H9 (cell line): ENCODE data around the gene ZNF214. TPM values are rescaled to one million over a fixed set of nuclear protein-coding genes. Genes with fewer than 3 reads are reported as not detected.

Experiments
- DNase-seq: peaks from one replicate; pipeline ENCODE4 v3.0.0-alpha.2; 2017
- H2AFZ ChIP-seq: one replicate; pipeline ENCODE4 v1.6.1; 2013; ENCODE audit warnings: mild to moderate bottlenecking, low read length, control low read depth, moderate library complexity
- H2AK5ac ChIP-seq: 2 replicates; pipeline ENCODE4 v1.6.1; 2013; ENCODE audit warnings: low read length, control low read depth, mixed read lengths; ENCODE audit not compliant: insufficient read length
- H2BK120ac ChIP-seq: one replicate; pipeline ENCODE4 v1.6.1; 2013; ENCODE audit warnings: low read depth, mild to moderate bottlenecking, low read length, control low read depth, inconsistent platforms; ENCODE audit not compliant: poor library complexity, severe bottlenecking
- H2BK12ac ChIP-seq: 2 replicates; pipeline ENCODE4 v1.6.1; 2013; ENCODE audit warnings: low read length, control low read depth, mixed read lengths, low read depth; ENCODE audit not compliant: insufficient read length
- H2BK15ac ChIP-seq: 2 replicates; pipeline ENCODE4 v1.6.1; 2013; ENCODE audit warnings: low read depth, low read length, control low read depth
- H2BK20ac ChIP-seq: one replicate; pipeline ENCODE4 v1.6.1; 2013; ENCODE audit warnings: low read depth, mild to moderate bottlenecking, low read length, control low read depth, inconsistent platforms; ENCODE audit not compliant: poor library complexity, severe bottlenecking
- H2BK5ac ChIP-seq: 2 replicates; pipeline ENCODE4 v1.6.1; 2013; ENCODE audit warnings: low read length, control low read depth, mixed read lengths; ENCODE audit not compliant: insufficient read length
- H3K14ac ChIP-seq: 2 replicates; pipeline ENCODE4 v1.6.1; 2013; ENCODE audit warnings: low read length, control low read depth; ENCODE audit not compliant: insufficient read depth
- H3K18ac ChIP-seq: 2 replicates; pipeline ENCODE4 v1.6.1; 2013; ENCODE audit warnings: low read depth, mild to moderate bottlenecking, mixed read lengths, low read length, control low read depth; ENCODE audit not compliant: insufficient read length
- H3K23ac ChIP-seq: 2 replicates; pipeline ENCODE4 v1.6.1; 2013; ENCODE audit warnings: low read length, control low read depth, mixed read lengths, low read depth; ENCODE audit not compliant: insufficient read length
- H3K23me2 ChIP-seq: 2 replicates; pipeline ENCODE4 v1.6.1; 2013; ENCODE audit warnings: low read depth, mild to moderate bottlenecking, mixed read lengths, low read length, control low read depth; ENCODE audit not compliant: insufficient read length, poor library complexity, severe bottlenecking
- H3K27ac ChIP-seq: 2 replicates; pipeline ENCODE4 v1.5.1; 2013; ENCODE audit warnings: low read length, control low read depth, mixed read lengths, low read depth; ENCODE audit not compliant: insufficient read length
- H3K27me3 ChIP-seq: 2 replicates; pipeline ENCODE4 v1.6.1; 2013; ENCODE audit warnings: low read length, control low read depth, inconsistent platforms; ENCODE audit not compliant: insufficient read depth
- H3K4ac ChIP-seq: 2 replicates; pipeline ENCODE4 v1.6.1; 2013; ENCODE audit warnings: low read depth, mild to moderate bottlenecking, control low read depth, inconsistent platforms, low read length, moderate library complexity
- H3K4me1 ChIP-seq: 2 replicates; pipeline ENCODE4 v1.6.1; 2013; ENCODE audit warnings: low read length, control low read depth, inconsistent platforms; ENCODE audit not compliant: insufficient read depth
- H3K4me2 ChIP-seq: 2 replicates; pipeline ENCODE4 v1.6.1; 2013; ENCODE audit warnings: low read length, control low read depth, mixed read lengths; ENCODE audit not compliant: insufficient read length, insufficient read depth
- H3K56ac ChIP-seq: 2 replicates; pipeline ENCODE4 v1.6.1; 2013; ENCODE audit warnings: low read depth, mild to moderate bottlenecking, mixed read lengths, low read length, control low read depth; ENCODE audit not compliant: insufficient read length
- H3K79me1 ChIP-seq: 2 replicates; pipeline ENCODE4 v1.6.1; 2013; ENCODE audit warnings: low read depth, mild to moderate bottlenecking, moderate library complexity, low read length, control low read depth, inconsistent platforms; ENCODE audit not compliant: insufficient read depth, poor library complexity, severe bottlenecking
- H3K79me2 ChIP-seq: 2 replicates; pipeline ENCODE4 v1.6.1; 2013; ENCODE audit warnings: low read length, control low read depth, inconsistent platforms; ENCODE audit not compliant: insufficient read depth
- H3K9ac ChIP-seq: 2 replicates; pipeline ENCODE4 v1.6.1; 2013; ENCODE audit warnings: low read length, control low read depth, mixed read lengths; ENCODE audit not compliant: insufficient read length; ENCODE audit errors: extremely low read depth
- H3K9me3 ChIP-seq: one replicate; pipeline ENCODE4 v1.6.1; 2013; ENCODE audit warnings: low read depth, low read length, inconsistent platforms; ENCODE audit not compliant: control insufficient read depth
- H3T11ph ChIP-seq: one replicate; pipeline ENCODE4 v1.6.1; 2013; ENCODE audit warnings: mild to moderate bottlenecking, low read length, control low read depth, inconsistent platforms
- H4K20me1 ChIP-seq: one replicate; pipeline ENCODE4 v1.6.1; 2013; ENCODE audit not compliant: control insufficient read depth, insufficient read length, insufficient read depth
- H4K5ac ChIP-seq: 2 replicates; pipeline ENCODE4 v1.6.1; 2013; ENCODE audit warnings: low read depth, mild to moderate bottlenecking, mixed read lengths, low read length, control low read depth; ENCODE audit not compliant: insufficient read length
- H4K8ac ChIP-seq: replicated peaks from 2 replicates; pipeline ENCODE4 v1.6.1; 2013; ENCODE audit warnings: low read length, control low read depth, mixed read lengths, low read depth; ENCODE audit not compliant: insufficient read length
- H4K91ac ChIP-seq: 2 replicates; pipeline ENCODE4 v1.6.1; 2013; ENCODE audit warnings: low read depth, mild to moderate bottlenecking, moderate library complexity, mixed read lengths, low read length, control low read depth; ENCODE audit not compliant: insufficient read length
- H3K27ac Mint-ChIP-seq, 3 experiments: 2 replicates in 2 of 3; 3 replicates in 1 of 3; pipeline ENCODE4 v1.8.0; 2020 to 2021; ENCODE audit warnings: mixed read lengths in 3 of 3, mild to moderate bottlenecking in 1 of 3, moderate library complexity in 1 of 3
- H3K27me3 Mint-ChIP-seq: 2 replicates; pipeline ENCODE4 v1.8.0; 2021; ENCODE audit warnings: low read depth, mild to moderate bottlenecking, moderate library complexity, mixed read lengths
- H3K36me3 Mint-ChIP-seq, 3 experiments: 2 replicates in 2 of 3; 3 replicates in 1 of 3; pipeline ENCODE4 v1.8.0; 2020 to 2021; ENCODE audit warnings: low read depth in 3 of 3, mixed read lengths in 3 of 3; ENCODE audit not compliant: insufficient read depth in 1 of 3
- H3K4me1 Mint-ChIP-seq, 2 experiments: 2 replicates each; pipeline ENCODE4 v1.8.0; 2020; ENCODE audit warnings: mixed read lengths in 2 of 2
- H3K4me3 Mint-ChIP-seq, 2 experiments: 2 replicates in 1 of 2; 3 replicates in 1 of 2; pipeline ENCODE4 v1.8.0; 2020 to 2021; ENCODE audit warnings: mild to moderate bottlenecking in 2 of 2, mixed read lengths in 2 of 2, moderate library complexity in 1 of 2
- H3K9me3 Mint-ChIP-seq, 2 experiments: 2 replicates in 1 of 2; 3 replicates in 1 of 2; pipeline ENCODE4 v1.8.0; 2020; ENCODE audit warnings: mild to moderate bottlenecking in 2 of 2, mixed read lengths in 2 of 2, moderate library complexity in 1 of 2
- WGBS: extraction: QIAGEN DNeasy Blood & Tissue Kit; methylation state at CpG from one replicate; pipeline ENCODE4 v1.1.7; 2013; ENCODE audit warnings: missing lambda C conversion rate, low lambda C conversion rate, mixed read lengths; ENCODE audit not compliant: insufficient read length; ENCODE audit errors: extremely low coverage; 5-methylcytosine and 5-hydroxymethylcytosine counted together
- total RNA-seq: library from RNA; stranded (reverse); gene quantifications from 2 replicates; pipeline ENCODE4 v1.2.1, GENCODE V29; 2021
- TF ChIP-seq, protein P1 (sequence below): fragments of 200-600 bp; sonication (generic); conservative IDR thresholded peaks from 3 replicates; pipeline ENCODE4 v1.8.0; 2021; ENCODE audit warnings: antibody characterized with exemption, mild to moderate bottlenecking

ZNF214 gene
- total RNA-seq, 1 experiment from 2014 or later = 4.0 TPM

DNA sequence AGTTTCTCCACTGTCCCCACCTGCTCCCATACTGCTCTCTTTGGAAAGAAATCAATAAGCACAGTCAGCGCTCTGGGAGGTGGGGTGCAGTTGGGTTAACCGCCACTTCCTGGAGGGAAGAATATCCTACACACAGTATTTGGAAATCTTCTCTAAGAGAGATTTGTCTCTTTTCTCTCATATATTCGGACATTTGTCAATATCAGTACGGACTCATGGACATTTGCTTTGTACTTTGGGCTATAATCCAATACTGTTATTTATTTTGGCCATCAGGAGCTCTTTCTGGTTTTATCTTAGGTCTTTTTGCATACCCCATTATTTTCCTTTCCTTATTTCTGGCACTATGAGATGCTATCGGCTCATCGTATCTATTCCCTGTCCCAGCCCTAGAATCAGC is 13.9 kb upstream of the ZNF214 start:
- H3K27ac Mint-ChIP-seq = no peak overlapping the region
- Histone ChIP-seq H3K27me3 (no peaks in the 10 kb centered on the region), H3K23ac (no peak overlapping the region), H4K8ac (no peak overlapping the region), H2BK15ac (no peak overlapping the region), H3K4me1 (no peaks in the 10 kb centered on the region), H3K23me2 (no peaks in the 10 kb centered on the region), H4K91ac (no peak overlapping the region), H3K79me2 (no peaks in the 10 kb centered on the region), H3K27ac (no peak overlapping the region), H2BK20ac (no peak overlapping the region), H4K20me1 (no peaks in the 10 kb centered on the region), H3T11ph (no peak overlapping the region), H3K9ac (no peak overlapping the region), H2BK12ac (no peak overlapping the region), H3K4me2 (no peak overlapping the region), H3K56ac (no peak overlapping the region), H3K18ac (no peak overlapping the region), H2AK5ac (no peak overlapping the region), H3K79me1 (no peaks in the 10 kb centered on the region), H2BK120ac (no peak overlapping the region), H3K9me3 (no peaks in the 10 kb centered on the region), H4K5ac (no peak overlapping the region), H2BK5ac (no peak overlapping the region), H2AFZ (no peak overlapping the region), H3K4ac (no peak overlapping the region), H3K14ac (no peak overlapping the region)
- TF ChIP-seq, protein P1, sequence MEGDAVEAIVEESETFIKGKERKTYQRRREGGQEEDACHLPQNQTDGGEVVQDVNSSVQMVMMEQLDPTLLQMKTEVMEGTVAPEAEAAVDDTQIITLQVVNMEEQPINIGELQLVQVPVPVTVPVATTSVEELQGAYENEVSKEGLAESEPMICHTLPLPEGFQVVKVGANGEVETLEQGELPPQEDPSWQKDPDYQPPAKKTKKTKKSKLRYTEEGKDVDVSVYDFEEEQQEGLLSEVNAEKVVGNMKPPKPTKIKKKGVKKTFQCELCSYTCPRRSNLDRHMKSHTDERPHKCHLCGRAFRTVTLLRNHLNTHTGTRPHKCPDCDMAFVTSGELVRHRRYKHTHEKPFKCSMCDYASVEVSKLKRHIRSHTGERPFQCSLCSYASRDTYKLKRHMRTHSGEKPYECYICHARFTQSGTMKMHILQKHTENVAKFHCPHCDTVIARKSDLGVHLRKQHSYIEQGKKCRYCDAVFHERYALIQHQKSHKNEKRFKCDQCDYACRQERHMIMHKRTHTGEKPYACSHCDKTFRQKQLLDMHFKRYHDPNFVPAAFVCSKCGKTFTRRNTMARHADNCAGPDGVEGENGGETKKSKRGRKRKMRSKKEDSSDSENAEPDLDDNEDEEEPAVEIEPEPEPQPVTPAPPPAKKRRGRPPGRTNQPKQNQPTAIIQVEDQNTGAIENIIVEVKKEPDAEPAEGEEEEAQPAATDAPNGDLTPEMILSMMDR = no peak
- H3K36me3 Mint-ChIP-seq = no peaks in the 10 kb centered on the region
- no peaks in the 10 kb centered on the region for H3K4me1 Mint-ChIP-seq
- H3K4me3 Mint-ChIP-seq = no peak overlapping the region
- no CpG with 5 or more reads among the region's 6 CpGs for WGBS
- no peaks in the 10 kb centered on the region for H3K9me3 Mint-ChIP-seq
- DNase-seq = no peak
- H3K27me3 Mint-ChIP-seq = peaks cover 3% of the 10 kb centered on the region; the same call in 1 of the 2 replicates
